Gastroesophageal sphincter (tissue), 3 donors: ENCODE results near the gene NFAT5.

ENCODE experiments used
- CTCF ChIP-seq, 4 experiments: fragments of 200-600 bp in 2 of 4; fragments of 450-650 bp in 2 of 4; sonication (generic) in 1 of 4; IDR thresholded peaks; one replicate each; pipeline ENCODE4 v1.5.1; 2017 to 2019; ENCODE audit warnings: antibody characterized with exemption in 4 of 4, mild to moderate bottlenecking in 2 of 4, moderate library complexity in 2 of 4
- EP300 ChIP-seq: sonication (generic); formaldehyde crosslinking; IDR thresholded peaks from one replicate; pipeline ENCODE4 v1.6.1; 2017; ENCODE audit warnings: antibody characterized with exemption, mild to moderate bottlenecking
- POLR2A ChIP-seq, 2 donors: fragments of 450-650 bp; IDR thresholded peaks; one replicate each; pipeline ENCODE4 v1.6.1; 2017; ENCODE audit warnings: antibody characterized with exemption in 2 of 2, mild to moderate bottlenecking in 2 of 2, moderate library complexity in 1 of 2
- POLR2AphosphoS5 ChIP-seq: sonication (generic); formaldehyde crosslinking; IDR thresholded peaks from one replicate; pipeline ENCODE4 v1.6.1; 2017; ENCODE audit warnings: antibody characterized with exemption

- TF ChIP-seq CTCF (IDR thresholded peaks at IDR 0.05) (no peak), POLR2AphosphoS5 (no peak), EP300 (no peak), POLR2A (IDR thresholded peaks at IDR 0.05) (no peak)
Measured at GRCh38 chr16:69607674-69608073, 41.9 kb downstream of the NFAT5 start.
